Psoas muscle (tissue), 8 donors: Measurements from ENCODE around the gene SEZ6L. TPM values are rescaled to one million over a fixed set of nuclear protein-coding genes. Genes with fewer than 3 reads are reported as not detected.

Experiments
- ATAC-seq, 4 donors: fragments of 200-7000 bp; cut with Tn5 transposase; one replicate each; pipeline ENCODE4 v1.9.1; 2020; ENCODE audit warnings: moderate library complexity in 3 of 4, mild to moderate bottlenecking in 2 of 4
- DNase-seq, 2 donors: peaks; one replicate each; pipeline ENCODE4 v3.0.0-alpha.2; 2020
- H3K27ac ChIP-seq: fragments of 200-600 bp; one replicate; pipeline ENCODE4 v1.8.0; 2022
- H3K27me3 ChIP-seq, 3 donors: fragments of 200-600 bp in 1 of 3; one replicate each; pipeline versions ENCODE4 v1.6.1 to v1.8.0; 2013 to 2022; ENCODE audit warnings: low read length in 2 of 3, mild to moderate bottlenecking in 2 of 3, moderate library complexity in 1 of 3; ENCODE audit not compliant: insufficient read depth in 3 of 3
- H3K36me3 ChIP-seq, 2 donors: fragments of 200-600 bp in 1 of 2; one replicate each; pipeline versions ENCODE4 v1.6.1 to v1.8.0; 2013 to 2022; ENCODE audit warnings: low read depth in 1 of 2, mild to moderate bottlenecking in 1 of 2, moderate library complexity in 1 of 2; ENCODE audit not compliant: insufficient read depth in 1 of 2
- H3K4me1 ChIP-seq: fragments of 200-600 bp; one replicate; pipeline ENCODE4 v1.8.0; 2022
- H3K4me3 ChIP-seq: fragments of 200-600 bp; one replicate; pipeline ENCODE4 v1.8.0; 2022; ENCODE audit warnings: mild to moderate bottlenecking
- H3K9me3 ChIP-seq: fragments of 200-600 bp; one replicate; pipeline ENCODE4 v1.8.0; 2022
- WGBS, 3 donors: extraction: QIAGEN DNeasy Blood & Tissue Kit; methylation state at CpG; one replicate each; pipeline versions ENCODE4 v1.1.6 to v1.1.7; 2013; 5-methylcytosine and 5-hydroxymethylcytosine counted together
- intact Hi-C, 2 donors: fragments of 100-400 bp; cut with DNase I; formaldehyde crosslinking; loops; one replicate each; pipeline versions ENCODE4 v1.11.0 to v1.14.2; 2022
- polyA plus RNA-seq, 3 donors: library from polyadenylated mRNA; stranded (reverse); fragments of 200-250 nt; gene quantifications; one replicate each; pipeline ENCODE4 v1.2.3, GENCODE V29; 2013
- total RNA-seq, 4 donors: library from RNA; stranded (reverse); fragmentation: NEBNext Ultra II Directional in 2 of 4; extraction: Animal tissue kit (Norgen Biotek cat#: 25700) in 2 of 4; gene quantifications; one replicate each; pipeline versions ENCODE4 v1.2.1 to v1.2.4, GENCODE V29; 2021 to 2023
- TF ChIP-seq, protein P1 (sequence below): fragments of 200-600 bp; IDR thresholded peaks from one replicate; pipeline ENCODE4 v1.8.0; 2022; ENCODE audit warnings: antibody characterized with exemption
- donor health status: healthy with polysubstance abuse.
- donor health status: DM: no; HTN: no; CAD: no; lungs with moderate emphysema.
- donor health status: Bipolar disorder and iron deficiency.
- donor health status: healthy.
- donor health status: DM: yes; HTN: yes; CAD: no.
- donor health status: DM: no; HTN: no; CAD: no.
- donor health status: DM: no; HTN: no; CAD: no.
- donor health status: DM: yes; HTN: yes; CAD: no.

Gene SEZ6L
- total and polyA plus RNA-seq, 7 donors = 0.04 to 0.06 TPM; not detected in 5

DNA sequence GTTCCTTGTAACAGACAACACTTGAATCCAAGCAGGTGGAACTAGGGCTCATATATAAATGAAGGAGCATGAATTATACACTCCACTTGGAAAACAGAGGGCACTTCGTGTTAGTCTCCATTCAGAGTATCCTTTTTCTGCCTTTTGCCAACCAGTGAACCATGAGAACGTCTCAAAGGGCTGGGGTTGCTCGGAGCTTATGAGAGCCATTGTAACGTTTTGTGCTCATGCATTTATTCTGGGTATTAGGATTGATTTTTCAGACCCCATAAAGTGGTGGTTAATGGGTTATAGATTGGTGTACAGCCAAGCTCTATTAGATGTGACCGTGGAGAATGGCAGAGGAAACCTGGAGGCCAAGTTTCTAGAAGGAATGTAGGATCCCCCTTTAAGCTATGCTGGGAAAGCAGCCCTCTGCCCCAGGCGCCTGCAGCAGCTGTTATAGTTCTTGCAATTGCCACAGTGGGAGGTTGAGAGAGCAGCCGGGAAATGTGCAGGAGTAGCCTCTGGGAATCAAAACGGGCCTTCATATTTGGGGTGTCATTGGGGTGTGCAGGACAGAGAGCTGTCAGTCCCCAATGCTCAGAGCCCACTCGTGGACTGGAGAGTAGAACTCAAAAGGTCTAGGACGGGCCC, 205.2 kb downstream of the SEZ6L start:
- H3K4me1 ChIP-seq = no peaks in the 10 kb centered on the region
- TF ChIP-seq, protein P1, sequence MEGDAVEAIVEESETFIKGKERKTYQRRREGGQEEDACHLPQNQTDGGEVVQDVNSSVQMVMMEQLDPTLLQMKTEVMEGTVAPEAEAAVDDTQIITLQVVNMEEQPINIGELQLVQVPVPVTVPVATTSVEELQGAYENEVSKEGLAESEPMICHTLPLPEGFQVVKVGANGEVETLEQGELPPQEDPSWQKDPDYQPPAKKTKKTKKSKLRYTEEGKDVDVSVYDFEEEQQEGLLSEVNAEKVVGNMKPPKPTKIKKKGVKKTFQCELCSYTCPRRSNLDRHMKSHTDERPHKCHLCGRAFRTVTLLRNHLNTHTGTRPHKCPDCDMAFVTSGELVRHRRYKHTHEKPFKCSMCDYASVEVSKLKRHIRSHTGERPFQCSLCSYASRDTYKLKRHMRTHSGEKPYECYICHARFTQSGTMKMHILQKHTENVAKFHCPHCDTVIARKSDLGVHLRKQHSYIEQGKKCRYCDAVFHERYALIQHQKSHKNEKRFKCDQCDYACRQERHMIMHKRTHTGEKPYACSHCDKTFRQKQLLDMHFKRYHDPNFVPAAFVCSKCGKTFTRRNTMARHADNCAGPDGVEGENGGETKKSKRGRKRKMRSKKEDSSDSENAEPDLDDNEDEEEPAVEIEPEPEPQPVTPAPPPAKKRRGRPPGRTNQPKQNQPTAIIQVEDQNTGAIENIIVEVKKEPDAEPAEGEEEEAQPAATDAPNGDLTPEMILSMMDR = no peak
- H3K4me3 ChIP-seq = no peak overlapping the region
- 15 to 36% (median 17%) methylated on average over 9 to 10 of the region's 10 CpGs for WGBS, 3 donors
- peaks cover 0 to 78% (median 14%) of the 10 kb centered on the region in 3 donors for H3K27me3 ChIP-seq
- no peak for ATAC-seq
- H3K27ac ChIP-seq = no peak overlapping the region
- DNase-seq = no peak
- H3K36me3 ChIP-seq = no peaks in the 10 kb centered on the region
- no peaks in the 10 kb centered on the region for H3K9me3 ChIP-seq
- intact Hi-C loops = no loop called here

DNA sequence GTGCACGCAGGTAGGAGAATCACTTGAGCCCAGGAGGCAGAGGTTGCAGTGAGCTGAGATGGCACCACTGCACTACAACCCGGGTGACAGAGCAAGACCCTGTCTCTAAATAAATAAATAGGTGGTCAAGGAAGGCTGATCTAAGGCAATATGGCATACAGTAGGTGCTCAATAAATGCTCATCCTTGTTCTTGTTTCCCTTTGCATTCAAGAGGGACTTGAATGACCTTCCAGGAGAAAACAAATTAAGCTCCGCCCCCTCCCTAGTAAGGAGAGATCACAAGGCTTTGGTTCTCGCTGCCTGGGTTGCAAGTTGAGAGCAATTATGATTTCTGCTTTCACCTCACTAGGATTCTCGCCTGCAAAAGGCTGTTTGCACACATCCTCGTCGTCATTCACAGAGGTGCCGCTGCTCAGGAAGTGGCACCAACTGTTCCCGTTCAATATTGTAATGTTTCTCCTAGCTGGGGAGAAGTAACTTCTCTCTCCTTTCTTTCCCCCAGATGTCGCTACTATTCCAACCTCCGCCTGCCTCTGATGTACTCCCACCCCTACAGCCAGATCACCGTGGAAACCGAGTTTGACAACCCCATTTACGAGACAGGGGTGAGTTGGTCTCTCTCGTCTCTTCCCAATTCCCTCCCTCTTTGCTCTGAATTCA, 208.0 kb downstream of the SEZ6L start:
- WGBS, 3 donors = 26 to 30% (median 28%) methylated on average over 15 of the region's 15 CpGs
- peaks cover 0 to 81% (median 14%) of the 10 kb centered on the region in 3 donors for H3K27me3 ChIP-seq
- no peak overlapping the region for H3K4me3 ChIP-seq
- H3K4me1 ChIP-seq = no peaks in the 10 kb centered on the region
- no peak overlapping the region for H3K27ac ChIP-seq
- TF ChIP-seq, protein P1 = no peak
- no peaks in the 10 kb centered on the region for H3K36me3 ChIP-seq
- ATAC-seq (no peak), DNase-seq (no peak)
- intact Hi-C loops = no loop called here
- no peaks in the 10 kb centered on the region for H3K9me3 ChIP-seq

DNA sequence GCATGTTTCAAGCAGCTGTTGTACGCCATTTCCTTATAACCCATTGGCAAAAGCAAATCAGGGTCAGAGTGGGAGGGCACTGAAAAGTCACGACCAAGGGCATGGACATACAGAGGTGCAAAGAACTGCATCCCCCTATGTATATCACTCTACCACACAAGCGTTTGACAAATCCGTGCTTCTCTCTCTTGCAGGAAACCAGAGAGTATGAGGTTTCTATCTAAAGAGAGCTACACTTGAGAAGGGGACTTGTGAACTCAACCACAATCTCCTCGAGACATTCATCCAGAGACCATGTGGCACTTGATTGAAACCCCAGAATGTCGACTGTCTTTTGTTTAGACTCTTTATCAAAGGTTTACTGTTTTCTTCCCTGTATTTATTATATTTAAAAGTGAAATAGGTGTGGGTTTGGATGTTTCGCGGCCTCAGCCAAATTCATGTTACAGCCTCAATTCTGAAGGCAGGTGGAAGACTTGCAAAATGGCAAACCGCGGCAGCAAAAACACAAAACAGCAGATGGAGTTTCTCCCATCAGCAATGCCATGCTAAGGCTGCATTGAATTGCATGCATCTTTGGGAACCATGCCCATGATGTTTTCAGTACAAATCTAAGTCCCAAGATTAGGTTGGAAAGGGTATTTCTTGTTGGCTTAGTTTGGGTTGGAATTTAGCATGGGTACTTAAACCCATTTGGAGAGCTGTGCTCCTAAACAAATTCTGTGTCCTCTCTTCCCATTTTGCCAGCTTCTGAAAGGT, 211.0 kb downstream of the SEZ6L start:
- 55 to 62% (median 56%) methylated on average over 10 of the region's 10 CpGs for WGBS, 3 donors
- intact Hi-C loops = no loop called here
- peaks cover 0 to 59% (median 10%) of the 10 kb centered on the region in 3 donors for H3K27me3 ChIP-seq

DNA sequence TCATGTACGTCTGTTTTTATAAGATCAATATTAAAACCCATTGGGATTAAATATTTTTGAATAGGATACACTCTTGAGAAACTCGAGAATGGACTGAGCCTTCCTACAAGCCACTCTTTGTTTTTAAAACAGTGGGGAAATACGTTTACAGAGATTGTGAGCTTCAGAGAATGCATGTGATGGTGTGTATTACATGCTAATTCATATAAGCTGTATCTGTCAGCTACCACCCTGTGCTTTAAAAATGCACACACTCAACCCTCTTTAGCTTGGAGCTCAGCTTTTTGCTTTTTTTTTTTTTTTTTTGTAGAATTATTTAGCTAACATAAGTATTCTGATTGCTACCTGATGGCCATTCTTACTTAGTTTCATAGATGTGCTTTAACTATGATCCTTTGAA, 213.5 kb downstream of the SEZ6L start:
- no peaks in the 10 kb centered on the region for H3K36me3 ChIP-seq
- intact Hi-C loops = no loop called here
- no peaks in the 10 kb centered on the region for H3K9me3 ChIP-seq
- no peak overlapping the region for H3K4me3 ChIP-seq
- TF ChIP-seq, protein P1 = no peak
- 63 to 68% (median 63%) methylated on average over 3 of the region's 3 CpGs for WGBS, 3 donors
- ATAC-seq = no peak
- H3K27ac ChIP-seq = no peak overlapping the region
- no peak for DNase-seq
- H3K27me3 ChIP-seq = peaks cover 0 to 39% (median under 1%) of the 10 kb centered on the region in 3 donors
- H3K4me1 ChIP-seq = no peaks in the 10 kb centered on the region

More for the DNA sequence above, 211.0 kb downstream of the SEZ6L start:
- no peak for DNase-seq
- H3K27ac ChIP-seq = no peak overlapping the region
- no peak overlapping the region for H3K4me3 ChIP-seq
- ATAC-seq = no peak
- TF ChIP-seq, protein P1 = no peak
- no peaks in the 10 kb centered on the region for H3K36me3 ChIP-seq
- H3K4me1 ChIP-seq = no peaks in the 10 kb centered on the region
- H3K9me3 ChIP-seq = no peaks in the 10 kb centered on the region
